GM23338 (cell line): Measurements from ENCODE around the gene TM9SF4. TPM values are rescaled to one million over a fixed set of nuclear protein-coding genes. Genes with fewer than 3 reads are reported as not detected.

Source experiments
- ATAC-seq: fragments of 200-7000 bp; cut with Tn5 transposase; 3 replicates; pipeline ENCODE4 v1.9.1; 2020
- DNase-seq: peaks from one replicate; pipeline ENCODE4 v3.0.0-alpha.2; 2015; ENCODE audit warnings: low spot score
- H2AFZ ChIP-seq: fragments of 200-600 bp; sonication (generic); 2 replicates; pipeline ENCODE4 v1.8.0; 2016; ENCODE audit warnings: antibody characterized with exemption, mild to moderate bottlenecking, moderate library complexity
- H3F3A ChIP-seq: fragments of 200-600 bp; sonication (generic); replicated peaks from 2 replicates; pipeline ENCODE4 v1.8.0; 2017; ENCODE audit warnings: antibody characterized with exemption, mixed run types, low read depth
- H3K27ac ChIP-seq: fragments of 200-600 bp; sonication (generic); 2 replicates; pipeline ENCODE4 v1.6.1; 2016; ENCODE audit warnings: low read depth
- H3K27me3 ChIP-seq: fragments of 200-600 bp; sonication (generic); 2 replicates; pipeline ENCODE4 v1.8.0; 2016; ENCODE audit warnings: mild to moderate bottlenecking, mixed run types, moderate library complexity; ENCODE audit not compliant: insufficient read depth
- H3K36me3 ChIP-seq: fragments of 200-600 bp; sonication (generic); 2 replicates; pipeline ENCODE4 v1.8.0; 2016; ENCODE audit warnings: mild to moderate bottlenecking; ENCODE audit not compliant: insufficient read depth
- H3K4me1 ChIP-seq: fragments of 200-600 bp; sonication (generic); 2 replicates; pipeline ENCODE4 v1.8.0; 2016; ENCODE audit warnings: mild to moderate bottlenecking, moderate library complexity; ENCODE audit not compliant: insufficient read depth
- H3K4me2 ChIP-seq: fragments of 200-600 bp; sonication (generic); 2 replicates; pipeline ENCODE4 v1.7.1; 2017; ENCODE audit warnings: mixed run types
- H3K4me3 ChIP-seq: fragments of 200-600 bp; sonication (generic); 2 replicates; pipeline ENCODE4 v1.6.1; 2016; ENCODE audit warnings: mixed run types
- H3K79me2 ChIP-seq: fragments of 200-600 bp; sonication (generic); replicated peaks from 2 replicates; pipeline ENCODE4 v1.8.0; 2017; ENCODE audit warnings: mild to moderate bottlenecking; ENCODE audit not compliant: insufficient read depth
- H3K9me2 ChIP-seq: fragments of 200-600 bp; sonication (generic); 2 replicates; pipeline ENCODE4 v1.8.0; 2017; ENCODE audit not compliant: insufficient read depth
- H4K20me1 ChIP-seq: fragments of 200-600 bp; sonication (generic); replicated peaks from 2 replicates; pipeline ENCODE4 v1.8.0; 2017; ENCODE audit warnings: mild to moderate bottlenecking; ENCODE audit not compliant: insufficient read depth
- H3K27ac Mint-ChIP-seq: 2 replicates; pipeline ENCODE4 v1.8.0; 2020; ENCODE audit warnings: inconsistent platforms, mild to moderate bottlenecking, moderate library complexity, mixed read lengths
- H3K27me3 Mint-ChIP-seq: 3 replicates; pipeline ENCODE4 v1.8.0; 2022; ENCODE audit warnings: low read depth, mild to moderate bottlenecking, moderate library complexity, mixed read lengths, inconsistent platforms; ENCODE audit not compliant: insufficient read depth, poor library complexity
- H3K36me3 Mint-ChIP-seq: 3 replicates; pipeline ENCODE4 v1.8.0; 2021; ENCODE audit warnings: low read depth, mild to moderate bottlenecking, inconsistent platforms, moderate library complexity, mixed read lengths
- H3K4me1 Mint-ChIP-seq: 3 replicates; pipeline ENCODE4 v1.8.0; 2020; ENCODE audit warnings: mild to moderate bottlenecking, inconsistent platforms, mixed read lengths
- H3K4me3 Mint-ChIP-seq: 3 replicates; pipeline ENCODE4 v1.8.0; 2021; ENCODE audit warnings: moderate library complexity, mild to moderate bottlenecking, inconsistent platforms, mixed read lengths
- H3K9me3 Mint-ChIP-seq: 3 replicates; pipeline ENCODE4 v1.8.0; 2020; ENCODE audit warnings: moderate library complexity, mild to moderate bottlenecking, inconsistent platforms, mixed read lengths
- CREB1 ChIP-seq: fragments of 250-450 bp; sonication (Bioruptor Pico); IDR thresholded peaks from 2 replicates; pipeline ENCODE4 v1.5.0; 2020; ENCODE audit warnings: low read depth, mild to moderate bottlenecking, moderate library complexity
- ETS1 ChIP-seq: IDR thresholded peaks from 2 replicates; pipeline ENCODE4 v1.6.1; 2016; ENCODE audit warnings: antibody characterized with exemption
- EZH2 ChIP-seq: fragments of 200-600 bp; sonication (generic); IDR thresholded peaks from one replicate; pipeline ENCODE4 v1.8.0; 2017; ENCODE audit warnings: antibody characterized with exemption, mild to moderate bottlenecking, low read depth; ENCODE audit not compliant: unreplicated experiment
- EZH2phosphoT487 ChIP-seq: fragments of 200-600 bp; sonication (generic); IDR thresholded peaks from one replicate; pipeline ENCODE4 v1.8.1; 2018; ENCODE audit warnings: antibody characterized with exemption; ENCODE audit not compliant: unreplicated experiment
- POLR2AphosphoS5 ChIP-seq: IDR thresholded peaks from 2 replicates; pipeline ENCODE4 v1.6.1; 2016; ENCODE audit warnings: antibody characterized with exemption, low read depth
- ZNF114 ChIP-seq: fragments of 250-450 bp; sonication (Bioruptor Pico); IDR thresholded peaks from 2 replicates; pipeline ENCODE4 v1.5.0; 2020; ENCODE audit warnings: mild to moderate bottlenecking, moderate library complexity
- ZNF331 ChIP-seq: fragments of 250-450 bp; sonication (Bioruptor Pico); IDR thresholded peaks from 2 replicates; pipeline ENCODE4 v1.5.0; 2020; ENCODE audit warnings: low read depth, mild to moderate bottlenecking, moderate library complexity
- ZNF462 ChIP-seq: fragments of 250-450 bp; sonication (Bioruptor Pico); IDR thresholded peaks from 2 replicates; pipeline ENCODE4 v1.5.0; 2020; ENCODE audit warnings: mild to moderate bottlenecking, moderate library complexity
- polyA plus RNA-seq: library from polyadenylated mRNA; unstranded; fragments of >200 nt; fragmentation: Nextera tagmentation; extraction: Ambion mirVana; gene quantifications from 2 replicates; pipeline ENCODE4 v1.2.1, GENCODE V29; 2016
- total RNA-seq: library from RNA; depleted of rRNA; stranded (reverse); fragments of >200 nt; shearing (Covaris generic); gene quantifications from 2 replicates; pipeline ENCODE4 v1.2.3, GENCODE V29; 2014

The TM9SF4 gene
- total and polyA plus RNA-seq, 2 experiments from 2014 or later, result 20.4 to 52.6 TPM

- Histone ChIP-seq H3F3A (peaks cover 45% of the 10 kb centered on the region), H3K9me2 (no peaks in the 10 kb centered on the region), H3K27ac (peak overlapping the region; percentile 45), H3K4me2 (peak overlapping the region; percentile 100), H4K20me1 (peaks cover 35% of the 10 kb centered on the region), H2AFZ (peak overlapping the region; percentile 98), H3K79me2 (peaks cover 8% of the 10 kb centered on the region), H3K36me3 (no peaks in the 10 kb centered on the region), H3K4me1 (peaks cover 18% of the 10 kb centered on the region), H3K27me3 (no peaks in the 10 kb centered on the region), H3K4me3 (peak overlapping the region; percentile 93)
- Mint-ChIP-seq H3K9me3 (no peaks in the 10 kb centered on the region; the same call in 2 of the 3 replicates), H3K36me3 (peaks cover 16% of the 10 kb centered on the region), H3K4me3 (peak overlapping the region; percentile 79), H3K4me1 (peaks cover 19% of the 10 kb centered on the region), H3K27me3 (peaks cover 9% of the 10 kb centered on the region), H3K27ac (peak overlapping the region; percentile 2; the same call in 1 of the 2 replicates)
- peak; percentile 76 for ATAC-seq
- peak; percentile 93 for DNase-seq
- TF ChIP-seq ZNF331 (no peak), POLR2AphosphoS5 (peak; percentile 83)
These were observed 80.4 kb downstream of the TM9SF4 start for GRCh38 chr20:32189691-32190615.

DNA sequence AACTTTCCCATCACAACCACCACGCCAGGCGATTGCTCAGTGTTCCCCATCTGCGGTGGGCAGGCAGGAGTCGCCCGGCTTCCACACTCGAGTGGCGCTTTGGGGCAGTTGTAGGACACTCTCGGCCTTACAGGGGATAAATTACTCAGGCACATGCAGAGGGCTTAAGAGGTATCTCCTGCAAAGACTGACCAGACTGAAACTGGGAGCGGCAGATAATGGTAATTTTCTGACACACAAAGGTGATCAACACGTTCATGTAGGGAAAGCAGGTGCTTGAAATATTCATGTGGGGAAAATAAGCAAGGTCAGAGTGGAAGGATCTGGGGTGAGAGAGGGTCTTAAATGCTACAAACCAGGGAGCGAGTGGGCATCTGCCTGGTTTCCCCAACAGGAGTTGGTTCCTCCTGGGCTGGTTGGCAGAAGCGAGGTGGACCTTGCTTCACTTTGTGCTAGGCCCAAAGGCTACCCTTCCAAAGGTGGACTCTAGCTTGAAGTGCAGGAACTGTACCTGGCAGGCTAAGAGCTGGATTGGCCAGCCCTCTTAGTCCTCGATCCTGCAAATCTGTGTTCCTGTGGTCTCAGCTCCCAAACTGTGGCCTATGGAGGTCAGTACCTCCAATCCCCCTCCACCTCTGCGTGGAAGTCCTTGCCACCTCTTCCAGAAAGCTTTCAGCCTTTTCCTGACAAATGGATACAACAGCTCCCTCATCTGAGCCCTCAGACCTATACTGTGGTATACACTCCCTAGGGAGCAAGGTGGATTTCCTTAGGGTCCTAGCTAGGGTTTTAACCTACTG lies 81.3 kb downstream of the TM9SF4 start:
- Mint-ChIP-seq H3K4me3 (peak overlapping the region; percentile 79), H3K27ac (peak overlapping the region; percentile 2; the same call in 1 of the 2 replicates), H3K36me3 (peaks cover 24% of the 10 kb centered on the region), H3K27me3 (peaks cover 8% of the 10 kb centered on the region), H3K4me1 (peaks cover 19% of the 10 kb centered on the region), H3K9me3 (no peaks in the 10 kb centered on the region)
- DNase-seq (peak; percentile 66), ATAC-seq (peak; percentile 48)
- Histone ChIP-seq H3K9me2 (no peaks in the 10 kb centered on the region), H3K4me1 (peaks cover 18% of the 10 kb centered on the region), H3K4me2 (peak overlapping the region; percentile 100), H3K79me2 (peaks cover 8% of the 10 kb centered on the region), H3K4me3 (peak overlapping the region; percentile 93), H3F3A (peaks cover 38% of the 10 kb centered on the region), H3K36me3 (peaks cover 8% of the 10 kb centered on the region; the same call in 1 of the 2 replicates), H4K20me1 (peaks cover 32% of the 10 kb centered on the region), H2AFZ (peak overlapping the region; percentile 98), H3K27ac (peak overlapping the region; percentile 39; the same call in 1 of the 2 replicates), H3K27me3 (no peaks in the 10 kb centered on the region)
- TF ChIP-seq ZNF114 (CRISPR knock-in tag), result no peak
- no peak for TF ChIP-seq POLR2AphosphoS5
- TF ChIP-seq EZH2phosphoT487, result no peak
- no peak for TF ChIP-seq ZNF462
- TF ChIP-seq ETS1, result no peak
- no peak for TF ChIP-seq CREB1
- TF ChIP-seq EZH2, result no peak
- TF ChIP-seq ZNF331, result no peak
